GM12801 (cell line): Measurements from ENCODE around the gene C19orf85.

ENCODE experiments used
- CTCF ChIP-seq: IDR thresholded peaks from one replicate; pipeline ENCODE4 v1.5.1; 2011; ENCODE audit warnings: control low read depth; ENCODE audit not compliant: insufficient read length; ENCODE audit errors: extremely low read depth

The C19orf85 gene

GRCh38 chr19:55486971-55487923, 22.7 kb upstream of the C19orf85 start:
- TF ChIP-seq CTCF = no peak

DNA sequence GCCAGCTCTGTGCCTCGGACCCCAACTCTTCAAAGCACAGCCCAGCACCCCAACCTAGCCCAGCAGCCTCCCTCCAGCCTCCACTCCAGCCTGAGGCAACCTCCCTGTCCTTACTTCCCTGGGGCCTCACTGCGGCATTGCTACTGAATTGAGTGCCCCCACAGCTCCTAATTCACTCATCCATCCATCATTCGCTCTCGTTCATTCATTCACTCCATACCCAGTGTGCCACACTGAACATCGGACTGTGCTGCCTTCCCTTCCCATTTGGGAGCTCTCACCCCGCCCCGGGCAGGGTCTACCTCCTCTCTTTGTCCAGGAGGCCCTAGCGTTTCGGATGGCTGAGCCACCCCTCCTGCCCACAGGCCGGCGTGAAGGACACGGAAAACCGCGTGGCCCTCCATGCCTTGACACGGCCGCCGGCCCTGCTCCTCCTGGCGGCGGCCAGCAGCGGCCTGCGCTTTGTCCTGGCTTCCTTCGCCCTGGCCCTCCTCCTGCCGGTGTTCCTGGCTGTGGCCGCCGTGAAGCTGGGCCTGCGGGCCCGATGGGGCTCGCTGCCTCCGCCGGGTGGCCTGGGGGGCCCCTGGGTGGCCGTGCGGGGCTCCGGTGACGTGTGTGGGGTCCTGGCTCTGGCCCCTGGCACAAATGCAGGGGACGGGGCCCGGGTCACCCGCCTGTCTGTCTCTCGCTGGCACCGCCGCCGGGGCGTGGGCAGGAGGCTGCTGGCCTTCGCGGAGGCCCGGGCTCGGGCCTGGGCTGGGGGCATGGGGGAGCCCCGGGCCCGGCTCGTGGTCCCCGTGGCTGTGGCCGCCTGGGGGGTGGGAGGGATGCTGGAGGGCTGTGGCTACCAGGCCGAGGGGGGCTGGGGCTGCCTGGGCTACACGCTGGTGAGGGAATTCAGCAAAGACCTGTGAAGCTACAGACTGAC, 21.8 kb upstream of the C19orf85 start:
- no peak for TF ChIP-seq CTCF

- TF ChIP-seq CTCF = no peak
These were observed 21.0 kb upstream of the C19orf85 start for GRCh38 chr19:55485439-55486011.

- no peak for TF ChIP-seq CTCF
These were observed 20.3 kb upstream of the C19orf85 start, which contains the start of gene NAT14 for GRCh38 chr19:55484593-55485438. Gene NAT14 (plus strand): TSS chr19:55485188. CDS start chr19:55485709, 521 bp downstream.

DNA sequence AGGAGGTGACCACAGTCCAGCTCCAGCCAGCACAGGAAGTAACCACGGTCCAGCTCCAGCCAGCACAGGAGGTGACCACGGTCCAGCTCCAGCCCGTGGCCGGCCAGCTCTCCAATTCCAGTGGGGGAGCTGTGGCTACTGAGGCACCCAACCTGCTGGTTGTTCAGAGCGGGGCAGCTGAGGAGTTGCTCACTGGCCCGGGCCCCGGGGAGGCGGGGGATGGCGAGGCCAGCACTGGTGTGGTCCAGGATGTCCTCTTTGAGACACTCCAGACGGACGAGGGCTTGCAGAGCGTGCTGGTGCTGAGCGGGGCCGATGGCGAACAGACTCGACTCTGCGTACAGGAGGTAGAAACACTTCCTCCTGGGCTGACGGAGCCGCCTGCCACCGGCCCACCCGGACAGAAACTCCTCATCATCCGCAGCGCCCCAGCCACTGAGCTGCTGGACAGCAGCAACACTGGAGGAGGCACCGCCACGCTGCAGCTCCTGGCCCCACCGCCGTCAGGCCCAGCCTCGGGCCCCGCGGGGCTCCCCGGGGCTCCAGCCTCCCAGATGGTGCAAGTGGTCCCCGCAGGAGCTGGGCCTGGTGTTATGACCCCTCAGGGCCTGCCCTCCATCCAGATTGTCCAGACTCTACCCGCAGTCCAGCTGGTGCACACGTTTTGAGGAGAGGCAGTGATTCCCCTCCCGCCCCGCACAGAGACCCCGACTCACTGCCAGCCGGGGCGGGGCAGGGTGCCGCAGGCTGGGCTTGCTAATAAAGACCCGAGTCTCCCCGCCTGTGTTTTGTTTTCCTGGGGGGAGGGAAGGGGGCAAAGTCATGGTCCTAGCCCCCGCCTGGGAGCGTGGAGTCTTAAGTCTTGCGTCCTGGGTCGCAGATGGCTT, 19.4 kb upstream of the C19orf85 start:
- TF ChIP-seq CTCF = no peak

DNA sequence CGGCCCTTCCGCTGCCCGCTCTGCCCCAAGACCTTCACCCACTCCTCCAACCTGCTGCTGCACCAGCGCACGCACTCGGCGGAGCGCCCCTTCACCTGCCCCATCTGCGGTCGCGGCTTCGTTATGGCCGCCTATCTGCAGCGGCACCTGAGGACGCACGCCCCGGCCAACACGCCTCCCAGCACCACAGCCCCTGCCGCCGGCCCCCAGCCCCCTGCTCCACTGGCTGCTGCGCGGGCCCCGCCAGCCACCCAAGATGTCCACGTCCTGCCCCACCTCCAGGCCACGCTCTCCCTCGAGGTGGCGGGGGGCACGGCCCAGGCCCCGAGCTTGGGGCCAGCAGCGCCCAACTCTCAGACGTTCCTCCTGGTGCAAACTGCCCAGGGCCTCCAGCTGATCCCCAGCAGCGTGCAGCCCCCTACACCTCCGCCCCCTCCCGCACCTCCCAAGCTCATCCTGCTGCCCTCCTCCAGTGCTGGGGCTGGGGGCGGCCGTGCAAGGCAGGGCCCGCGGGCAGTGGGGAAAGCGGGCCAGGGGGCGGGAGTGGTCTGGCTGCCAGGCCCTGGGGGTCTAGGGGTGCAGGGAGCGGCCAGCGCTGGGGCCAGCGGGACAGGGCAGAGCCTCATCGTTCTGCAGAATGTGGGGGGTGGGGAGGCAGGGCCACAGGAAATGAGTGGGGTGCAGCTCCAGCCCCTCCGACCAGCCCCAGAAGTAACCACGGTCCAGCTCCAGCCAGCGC, 18.6 kb upstream of the C19orf85 start:
- TF ChIP-seq CTCF = no peak
